Measurements from ENCODE around the gene RPL27. TPM values are rescaled to one million over a fixed set of nuclear protein-coding genes. Genes with fewer than 3 reads are reported as not detected.

RPL27 gene
- total RNA-seq, 1 donor from 2014 or later, result 743 TPM

DNA sequence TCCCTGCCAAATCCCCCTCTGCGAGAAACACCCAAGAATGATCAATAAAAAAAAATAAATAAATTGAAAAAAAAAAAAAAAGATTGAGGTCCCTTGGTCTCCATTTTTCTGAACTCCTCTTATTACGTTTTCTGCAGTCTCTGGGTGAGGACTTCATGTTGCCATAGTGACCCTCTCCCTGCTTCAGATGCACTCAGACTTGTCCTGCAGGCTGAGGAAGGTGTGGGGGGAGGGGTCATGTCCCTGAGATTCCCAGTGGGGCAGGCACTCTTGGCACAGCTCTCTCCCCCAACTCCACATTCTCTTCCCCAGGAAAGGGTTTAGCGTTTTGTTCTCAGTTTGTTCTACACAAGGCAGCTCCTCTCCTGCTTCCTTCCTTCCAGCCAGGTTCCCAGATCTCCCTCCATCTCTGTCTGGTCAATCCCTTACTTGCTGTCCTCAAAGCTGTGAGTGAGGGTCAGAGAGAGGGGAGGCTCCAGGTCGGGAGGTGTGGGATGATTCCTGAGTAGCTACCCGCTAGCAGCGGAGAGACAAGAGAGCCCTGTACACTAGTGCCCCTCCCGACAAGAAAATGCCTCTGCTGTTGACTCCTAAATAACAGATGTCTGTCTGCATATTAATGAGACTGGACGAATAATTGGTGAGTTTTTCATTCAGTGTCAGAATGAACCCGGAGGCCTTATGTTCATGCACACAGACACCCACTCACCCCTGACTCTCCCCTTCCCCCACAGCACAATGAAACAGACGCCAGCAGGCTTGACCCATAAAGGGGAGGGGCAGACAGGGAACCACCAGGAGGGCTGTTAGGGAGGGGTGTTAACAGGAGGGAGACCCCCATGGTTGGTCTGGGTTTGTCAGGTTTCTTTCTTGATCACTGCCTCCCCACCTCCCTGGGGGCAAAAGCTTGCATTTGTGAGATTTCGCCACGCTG lies 36.0 kb downstream of the RPL27 start:
- ATAC-seq (no peak), DNase-seq (ENCODE audit: low spot score) (no peak)
- intact Hi-C loops (cut with DNase I), result no loop called here

DNA sequence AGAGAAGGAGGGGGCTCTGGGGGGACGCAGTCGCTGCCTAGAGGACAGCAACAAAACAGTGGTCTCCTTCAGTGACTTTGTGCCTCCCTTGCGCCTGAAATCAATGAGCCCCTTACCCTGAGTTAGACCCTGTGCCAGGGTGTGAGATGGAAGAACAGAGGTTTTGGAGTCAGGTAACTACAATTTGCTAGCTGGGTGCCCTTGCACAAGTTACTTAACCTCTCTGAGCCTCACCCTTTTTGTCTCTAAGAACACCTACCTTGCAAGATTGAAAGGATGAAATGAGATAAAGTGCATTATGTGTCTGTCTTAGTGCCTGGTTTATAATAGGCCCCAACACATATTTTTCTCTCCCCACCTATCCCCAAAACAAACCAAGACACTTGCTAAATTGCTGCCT lies 36.7 kb downstream of the RPL27 start:
- ATAC-seq (no peak), DNase-seq (ENCODE audit: low spot score) (no peak)
- intact Hi-C loops (cut with DNase I), result no loop called here

- no peak for DNase-seq (ENCODE audit: low spot score)
- intact Hi-C loops (cut with DNase I), result no loop called here
- no peak for ATAC-seq
Measured at GRCh38 chr17:43039646-43040045, 41.4 kb downstream of the RPL27 start.

DNA sequence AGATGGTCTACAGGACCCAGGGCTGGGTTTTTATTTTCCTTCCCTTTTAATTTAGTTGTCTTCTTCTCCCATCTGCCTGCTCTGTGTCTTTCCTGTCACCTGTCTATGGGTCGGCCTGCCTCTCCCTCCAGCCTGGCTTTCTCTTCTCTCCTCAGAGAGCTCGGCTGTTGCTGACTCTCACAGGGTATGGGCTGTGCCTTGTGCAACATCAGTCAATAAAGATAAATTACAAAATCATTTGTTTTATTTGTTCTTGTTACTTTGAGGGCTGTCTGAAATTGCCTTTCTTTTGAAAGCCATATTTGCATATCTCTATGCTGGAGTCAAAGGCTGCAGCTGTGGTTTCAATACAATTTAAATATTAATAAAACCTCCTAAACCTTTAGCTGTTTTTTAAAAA lies 42.4 kb downstream of the RPL27 start:
- intact Hi-C loops (cut with DNase I), result no loop called here
- no peak for ATAC-seq
- DNase-seq (ENCODE audit: low spot score), result no peak

- DNase-seq (ENCODE audit: low spot score), result no peak
- intact Hi-C loops (cut with DNase I), result no loop called here
- ATAC-seq, result no peak
Measured at GRCh38 chr17:43042025-43042628, 43.9 kb downstream of the RPL27 start.

- ATAC-seq, result no peak
- intact Hi-C loops (cut with DNase I), result no loop called here
Measured at GRCh38 chr17:43043307-43043706, 45.1 kb downstream of the RPL27 start.

DNA sequence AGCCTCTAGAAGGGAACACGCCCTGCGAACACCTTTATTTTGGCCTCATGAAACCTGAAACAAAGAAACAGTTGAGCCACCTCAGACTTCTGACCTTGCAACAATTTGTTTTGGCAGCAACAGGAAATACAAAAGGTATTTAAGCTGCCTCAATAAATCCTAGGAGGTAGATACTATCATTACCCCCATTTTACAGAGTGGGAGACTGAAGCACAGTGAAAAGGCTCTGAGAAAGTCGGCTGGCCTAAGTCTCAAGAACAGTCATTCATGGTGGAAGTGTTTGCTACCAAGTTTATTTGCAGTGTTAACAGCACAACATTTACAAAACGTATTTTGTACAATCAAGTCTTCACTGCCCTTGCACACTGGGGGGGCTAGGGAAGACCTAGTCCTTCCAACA lies 45.8 kb downstream of the RPL27 start:
- intact Hi-C loops (cut with DNase I), result no loop called here
- DNase-seq (ENCODE audit: low spot score) (no peak), ATAC-seq (no peak)

More at GRCh38 chr17:43043307-43043706, 45.1 kb downstream of the RPL27 start:
- no peak for DNase-seq (ENCODE audit: low spot score)

- no peak for ATAC-seq
- DNase-seq (ENCODE audit: low spot score), result no peak
- intact Hi-C loops (cut with DNase I), result no loop called here
Measured at GRCh38 chr17:43051969-43052368, 53.8 kb downstream of the RPL27 start.

Other genes with a start within 250 kb of the RPL27 start
- 67.5 TPM for gene RAMP2, start 237.2 kb upstream of the RPL27 start, total RNA-seq
- gene VPS25, start 225.0 kb upstream of the RPL27 start, total RNA-seq, result 24.8 TPM
- gene WNK4, start 217.8 kb upstream of the RPL27 start, total RNA-seq, result 1.4 TPM
- gene COA3, start 199.7 kb upstream of the RPL27 start, total RNA-seq, result 36.1 TPM
- 1.1 TPM for gene CNTD1, start 199.6 kb upstream of the RPL27 start, total RNA-seq
- 80.9 TPM for gene BECN1, start 174.1 kb upstream of the RPL27 start, total RNA-seq
- gene PSME3, start 165.0 kb upstream of the RPL27 start, total RNA-seq, result 54.5 TPM
- gene AOC2, start 153.8 kb upstream of the RPL27 start, total RNA-seq, result 1.6 TPM
- 61.7 TPM for gene AOC3, start 147.2 kb upstream of the RPL27 start, total RNA-seq
- not detected for gene G6PC1, start 97.6 kb upstream of the RPL27 start, total RNA-seq
- gene AARSD1, start 34.0 kb upstream of the RPL27 start, total RNA-seq, result 40.7 TPM
- 0.40 TPM for gene PTGES3L, start 18.3 kb upstream of the RPL27 start, total RNA-seq
- 12.4 TPM for gene RUNDC1, start 17.9 kb upstream of the RPL27 start, total RNA-seq
- gene IFI35, start 8.4 kb downstream of the RPL27 start, total RNA-seq, result 28.1 TPM
- gene VAT1, start 24.0 kb downstream of the RPL27 start, total RNA-seq, result 288 TPM
- gene RND2, start 26.8 kb downstream of the RPL27 start, total RNA-seq, result 3.4 TPM
- 8.3 TPM for gene BRCA1, start 126.9 kb downstream of the RPL27 start, total RNA-seq
- 86.1 TPM for gene NBR1, start 172.8 kb downstream of the RPL27 start, total RNA-seq
- gene TMEM106A, start 213.5 kb downstream of the RPL27 start, total RNA-seq, result 25.5 TPM
- 0.62 TPM for gene CCDC200, start 230.2 kb downstream of the RPL27 start, total RNA-seq
- 9,260 TPM for gene RNU2-1, start 235.6 kb downstream of the RPL27 start, total RNA-seq

Data from sciatic nerve (tissue), 2 donors.